GM12878 (cell line): ENCODE results near the gene MED10.

Source experiments
- ATF3 ChIP-seq: IDR thresholded peaks from 2 replicates; pipeline ENCODE4 v1.6.1; 2011; ENCODE audit warnings: low read depth, mild to moderate bottlenecking, low read length, moderate library complexity, borderline replicate concordance; ENCODE audit errors: extremely low read depth
- CREB1 ChIP-seq: IDR thresholded peaks from 2 replicates; pipeline ENCODE4 v1.6.1; 2012; ENCODE audit warnings: low read depth, mild to moderate bottlenecking, inconsistent platforms
- CTCF ChIP-seq, 3 experiments: IDR thresholded peaks in 2 of 3; conservative IDR thresholded peaks in 1 of 3; 2 replicates each; pipeline ENCODE4 v1.5.1; 2011; ENCODE audit warnings: low read depth in 3 of 3, low read length in 3 of 3, mild to moderate bottlenecking in 3 of 3, control low read depth in 2 of 3, moderate library complexity in 2 of 3, inconsistent platforms in 1 of 3, mixed read lengths in 1 of 3; ENCODE audit not compliant: control insufficient read depth in 2 of 3, insufficient read depth in 1 of 3; ENCODE audit errors: extremely low read depth in 1 of 3
- JUNB ChIP-seq: IDR thresholded peaks from 2 replicates; pipeline ENCODE4 v1.6.1; 2016; ENCODE audit warnings: antibody characterized with exemption, mild to moderate bottlenecking
- POLR2AphosphoS5 ChIP-seq: IDR thresholded peaks from 2 replicates; pipeline ENCODE4 v1.6.1; 2011; ENCODE audit warnings: mild to moderate bottlenecking, low read length, inconsistent platforms
- RAD21 ChIP-seq: IDR thresholded peaks from 2 replicates; pipeline ENCODE4 v1.6.1; 2011; ENCODE audit warnings: mild to moderate bottlenecking, low read depth, low read length, moderate library complexity; ENCODE audit not compliant: insufficient read depth
- SREBF1 ChIP-seq: IDR thresholded peaks from 2 replicates; pipeline ENCODE4 v1.6.1; 2012; ENCODE audit warnings: mild to moderate bottlenecking, low read length

- TF ChIP-seq SREBF1 (no peak), ATF3 (no peak), JUNB (no peak), CTCF (IDR thresholded peaks at IDR 0.05 in 2 of 3, conservative IDR thresholded peaks at IDR 0.05 in 1 of 3; ENCODE audit: control insufficient read depth in 2 of 3, extremely low read depth in 1 of 3, insufficient read depth in 1 of 3, low read depth in 3 of 3, low read length in 3 of 3) (no peak), POLR2AphosphoS5 (no peak), CREB1 (no peak), RAD21 (no peak)
Measured at GRCh38 chr5:6354848-6355247, 23.5 kb downstream of the MED10 start.
